ENCODE results near the gene GBX2.

GBX2 gene

DNA sequence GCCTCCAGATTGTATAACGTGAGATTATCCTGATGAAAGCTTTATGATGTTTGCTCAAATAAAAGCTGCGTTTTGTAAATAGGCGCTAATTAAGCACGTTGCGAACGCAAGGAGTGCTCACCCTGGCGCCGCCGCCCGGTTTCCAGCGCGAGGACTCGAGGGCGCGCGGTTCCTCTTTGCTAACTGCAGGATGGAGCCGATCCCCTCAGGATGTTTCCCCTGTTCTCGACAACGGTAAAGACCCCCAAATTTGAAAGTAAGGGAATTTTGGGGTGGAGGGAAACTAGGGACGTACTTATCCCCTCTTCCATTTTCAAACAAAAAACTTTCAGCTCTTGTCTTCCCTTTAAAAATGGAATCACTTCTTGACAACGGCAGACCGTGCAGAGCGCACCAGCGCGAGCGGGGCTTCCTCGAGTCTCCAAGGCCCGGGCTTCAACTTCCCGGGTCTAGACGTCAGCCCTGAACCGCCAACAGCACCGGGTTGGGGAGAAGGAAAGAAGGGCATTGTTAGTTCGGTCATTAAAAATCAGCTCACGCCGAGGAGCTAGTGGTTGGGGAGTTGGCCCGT, 1.1 kb upstream of the GBX2 start:
- no peak for DNase-seq (ENCODE audit: low spot score)

DNA sequence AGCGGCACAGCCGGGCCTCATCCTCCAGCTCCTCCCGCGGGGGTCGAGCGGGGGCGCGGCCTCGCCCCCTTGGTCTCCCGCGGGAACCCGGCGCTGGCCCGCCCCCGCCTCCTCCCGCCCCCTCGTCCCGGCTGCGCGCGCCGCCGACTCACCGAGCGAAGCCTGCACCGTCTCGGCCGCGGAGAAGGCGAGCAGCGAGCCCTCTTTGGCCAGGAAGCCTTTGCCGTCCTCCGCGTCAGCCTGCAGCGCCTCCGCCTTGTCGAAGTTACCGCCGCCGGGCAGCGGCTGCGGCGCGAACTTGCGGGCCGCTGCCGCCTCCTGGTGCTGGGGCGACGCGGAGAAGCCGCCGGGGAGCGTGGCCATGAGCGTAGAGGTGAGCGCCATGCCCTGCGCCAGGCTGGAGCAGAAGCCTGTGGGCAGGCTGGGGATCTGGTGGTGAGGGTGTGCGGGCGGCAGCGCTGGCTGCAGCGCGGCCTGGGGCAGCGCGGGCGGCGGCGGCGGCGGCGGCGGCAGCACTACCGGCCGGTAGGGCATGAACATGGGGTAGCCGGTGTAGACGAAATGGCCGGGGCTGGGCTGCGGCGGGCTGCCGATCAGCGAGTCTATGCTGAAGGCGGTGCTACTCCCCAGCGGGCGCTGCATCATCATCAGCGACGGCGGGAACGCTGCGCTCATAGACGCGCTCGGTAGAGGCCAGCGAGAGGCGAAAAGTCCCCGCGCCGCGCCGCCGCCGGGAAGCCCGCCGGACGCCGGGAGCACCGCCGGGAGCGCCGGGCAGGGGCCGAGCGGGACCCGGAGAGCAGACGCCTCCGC, 683 bp downstream of the GBX2 start:
- FAIRE-seq (no peak), DNase-seq (ENCODE audit: low spot score) (peak; percentile 8)

More for the DNA sequence above, 1.1 kb upstream of the GBX2 start:
- FAIRE-seq: no peak

DNA sequence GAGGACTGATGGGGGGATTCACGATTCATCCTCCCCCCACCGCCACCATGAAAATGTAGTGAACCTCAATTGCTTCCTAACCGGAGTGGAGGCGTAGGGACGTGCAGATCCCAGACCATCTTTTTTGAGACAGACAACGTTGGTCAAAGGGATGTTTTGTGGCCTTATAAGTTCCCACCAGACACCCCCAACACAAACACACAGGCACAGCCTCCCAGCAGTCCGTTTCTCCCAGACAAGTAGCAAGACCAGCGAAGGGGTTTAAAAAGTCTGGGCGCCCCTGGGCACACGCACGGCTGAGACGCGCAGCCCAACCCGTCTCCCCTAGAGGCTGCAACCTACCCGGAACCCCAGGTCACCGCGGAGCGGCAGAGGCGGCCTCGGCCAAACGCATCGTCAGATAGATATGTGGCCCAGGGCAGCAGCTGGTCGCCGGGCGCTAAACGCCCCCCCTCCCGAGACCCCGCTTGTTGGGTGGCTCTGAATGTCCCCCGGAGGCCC, 1.3 kb downstream of the GBX2 start:
- no peak for DNase-seq (ENCODE audit: low spot score)
- FAIRE-seq: no peak

DNA sequence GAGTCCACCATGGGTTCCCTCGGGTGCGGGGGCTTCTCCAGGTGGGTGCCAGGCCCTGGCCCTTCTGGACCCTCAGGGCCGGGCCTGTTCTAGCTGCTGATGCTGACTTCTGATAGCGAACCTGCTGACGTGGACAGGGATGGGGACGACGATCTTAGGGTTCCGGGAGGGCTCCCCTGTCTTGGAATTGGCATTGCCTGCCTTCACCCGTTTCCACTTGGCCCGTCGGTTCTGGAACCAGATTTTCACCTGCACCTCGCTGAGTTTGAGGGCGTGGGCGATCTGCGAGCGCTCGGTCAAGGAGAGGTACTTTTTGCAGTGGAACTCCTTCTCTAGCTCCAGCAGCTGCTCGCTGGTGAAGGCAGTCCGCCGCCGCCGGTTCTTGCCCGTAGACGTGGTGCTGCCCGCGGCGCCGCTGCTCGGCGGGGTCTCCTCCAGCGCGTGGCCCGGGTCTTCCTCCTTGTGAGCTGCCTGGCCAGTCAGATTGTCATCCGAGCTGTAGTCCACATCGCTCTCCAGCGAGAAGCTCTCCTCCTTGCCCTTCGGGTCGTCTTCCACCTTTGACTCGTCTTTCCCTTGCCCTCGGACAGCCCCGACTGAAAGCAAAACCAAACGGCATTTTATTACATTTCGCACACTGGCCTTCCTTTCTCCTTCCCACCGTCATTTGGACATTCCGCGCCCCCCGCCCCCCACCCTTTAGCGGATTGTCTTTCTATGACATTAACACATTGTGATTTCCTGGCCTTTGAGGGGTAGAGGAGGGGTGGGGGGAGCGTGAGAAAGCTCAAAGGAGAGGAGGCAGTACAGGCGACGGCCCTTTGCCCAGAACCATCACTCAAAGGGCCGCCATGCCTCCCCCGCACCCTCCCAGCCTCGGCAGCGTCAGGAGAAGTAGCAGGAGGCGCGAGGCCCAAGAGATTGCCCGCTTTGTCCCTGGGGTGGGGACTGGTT, 2.1 kb downstream of the GBX2 start:
- DNase-seq (ENCODE audit: low spot score) (no peak), FAIRE-seq (no peak)

DNA sequence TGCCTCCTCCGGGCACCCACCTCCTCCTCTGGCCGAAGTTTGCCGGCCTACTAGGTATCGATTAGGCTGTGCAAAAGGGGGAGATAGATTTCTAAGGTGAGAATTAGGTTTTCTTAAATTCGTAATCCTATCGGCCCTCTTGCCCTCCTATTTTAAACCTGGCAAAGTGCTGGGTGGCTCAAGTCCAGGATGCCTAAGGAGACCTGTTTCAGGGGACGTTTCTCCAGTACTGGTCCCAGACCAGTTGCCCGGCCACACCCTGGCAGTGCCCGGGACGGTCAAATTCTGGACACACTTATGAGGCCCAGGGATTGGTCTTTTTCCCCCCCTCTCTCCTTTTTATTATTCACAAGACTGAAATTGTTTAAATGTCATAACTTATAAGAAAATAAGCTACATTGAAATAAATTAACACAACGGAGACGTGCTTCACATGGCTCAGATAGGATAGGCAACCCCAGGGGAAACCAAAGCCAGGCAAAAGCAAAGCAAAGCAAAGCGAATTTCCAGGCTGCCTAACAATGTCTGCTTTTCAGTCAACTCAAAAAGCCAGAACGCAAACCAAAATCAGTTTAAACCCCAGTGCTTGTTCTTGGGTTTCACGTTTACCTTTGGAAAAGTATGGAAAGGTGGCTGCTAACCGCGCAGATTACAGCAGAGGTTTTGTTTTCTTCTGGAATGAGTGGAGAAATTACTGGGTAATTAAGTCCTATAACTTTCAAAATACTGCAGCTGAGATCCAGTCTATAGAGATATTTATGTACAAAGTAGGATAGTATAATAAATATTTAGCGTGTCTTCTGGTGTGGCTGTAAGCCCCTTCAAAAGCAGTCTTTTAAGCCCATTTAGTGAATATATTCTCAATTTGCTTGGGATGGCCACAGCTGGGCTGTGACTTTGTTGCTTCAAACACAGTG, 3.0 kb downstream of the GBX2 start:
- FAIRE-seq (no peak), DNase-seq (ENCODE audit: low spot score) (no peak)

DNA sequence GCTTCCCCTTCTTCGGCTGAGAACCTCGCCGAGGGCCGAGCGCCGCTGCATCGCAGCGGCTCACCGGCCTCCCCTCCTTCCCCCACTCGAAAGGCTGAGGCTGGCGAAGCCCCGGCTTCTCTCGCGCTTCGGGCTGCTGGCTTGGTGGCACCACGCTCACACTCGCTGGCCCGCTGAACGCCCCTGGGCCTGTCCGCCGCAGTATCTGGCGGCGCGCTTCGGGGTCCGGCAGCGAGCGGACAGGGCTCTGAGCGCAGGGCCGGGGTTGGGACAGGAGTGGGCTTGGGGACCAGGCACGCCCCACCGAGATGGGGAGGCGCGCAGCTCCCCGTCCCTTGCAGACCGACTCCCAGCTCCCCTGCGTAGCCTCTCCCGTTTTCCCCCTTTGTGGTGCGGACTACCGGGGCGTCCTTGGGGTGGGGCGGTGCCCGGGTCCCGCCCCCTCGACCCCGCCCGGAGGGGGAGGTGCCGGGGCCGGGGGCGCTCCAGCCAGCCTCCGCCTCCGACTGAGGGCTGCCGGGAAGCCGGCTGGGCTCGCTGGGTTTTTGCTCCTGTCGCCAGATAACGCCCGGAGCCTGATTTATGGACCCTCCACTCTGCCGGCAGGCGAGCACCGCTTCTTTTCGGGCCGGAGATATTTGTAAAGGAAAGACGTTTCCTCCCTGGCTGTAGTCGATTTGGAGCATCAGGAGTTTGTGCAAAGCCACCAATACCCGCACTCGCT, 3.8 kb downstream of the GBX2 start:
- no peak for FAIRE-seq

DNA sequence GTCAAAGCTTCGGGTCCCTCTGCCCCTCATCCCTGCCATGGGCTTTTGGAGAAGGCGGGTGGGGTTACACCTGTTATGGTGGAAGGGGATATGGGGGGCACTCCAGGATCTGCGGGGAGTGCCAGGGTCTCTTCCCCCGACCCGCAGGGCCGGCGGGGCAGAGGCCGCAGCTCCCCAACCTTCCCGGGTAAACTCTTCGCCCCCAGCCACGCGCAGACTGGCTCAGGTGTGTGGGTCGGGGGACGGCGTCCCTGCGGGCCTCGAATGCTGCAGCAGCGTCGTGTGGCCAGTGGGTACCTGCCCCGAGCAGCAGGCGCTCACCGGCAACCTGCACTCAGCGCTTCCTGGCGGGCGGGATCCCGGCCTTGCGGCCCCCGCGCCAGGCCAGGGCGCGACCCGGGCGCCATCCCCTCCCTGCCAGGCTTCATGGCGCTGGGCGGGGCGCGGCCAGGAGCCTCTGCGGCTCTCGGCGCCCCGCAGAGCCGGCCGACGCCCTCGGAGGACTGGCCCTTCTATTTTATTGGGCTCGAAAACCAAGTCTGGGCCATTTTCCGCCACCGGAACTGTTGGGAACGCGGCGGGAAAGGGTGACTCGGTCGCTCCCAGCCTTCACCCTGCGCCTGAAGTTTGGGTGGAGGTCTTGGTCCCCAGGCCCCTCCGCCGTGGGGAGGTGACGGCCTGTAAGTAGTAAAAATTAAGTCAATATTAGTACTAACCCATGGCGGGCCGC, 4.5 kb downstream of the GBX2 start:
- DNase-seq (ENCODE audit: low spot score): no peak
- FAIRE-seq: no peak

More for the DNA sequence above, 3.8 kb downstream of the GBX2 start:
- no peak for DNase-seq (ENCODE audit: low spot score)

DNA sequence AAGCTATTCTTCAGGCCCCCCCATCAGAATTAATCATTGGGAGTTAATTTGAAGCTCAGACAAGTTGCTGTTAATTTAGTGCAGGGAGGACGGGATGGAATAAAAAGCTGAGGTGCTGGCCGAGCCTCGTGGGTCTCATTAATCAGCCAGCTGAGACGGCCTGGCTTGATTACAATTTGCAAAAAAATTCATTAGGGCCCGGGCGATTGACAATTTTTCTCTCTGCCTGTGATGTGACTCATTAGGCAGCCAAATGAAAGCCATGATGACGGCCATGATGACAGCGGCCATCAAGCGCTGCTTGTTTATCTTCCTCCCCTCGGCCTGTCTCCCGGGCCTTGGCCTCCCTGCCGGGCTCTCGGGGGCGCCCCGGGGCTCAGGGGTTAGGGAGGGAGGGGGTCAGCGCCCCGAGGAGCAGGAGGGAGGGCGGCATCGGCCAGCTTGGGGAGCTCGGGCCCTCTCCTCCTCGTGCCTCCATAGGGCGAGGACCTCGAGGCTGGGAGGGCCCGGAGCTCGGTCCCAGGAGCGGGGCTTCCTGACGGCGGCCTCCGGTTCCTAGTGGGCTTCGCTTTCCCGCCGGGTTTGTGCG, 5.2 kb downstream of the GBX2 start:
- DNase-seq (ENCODE audit: low spot score) (no peak), FAIRE-seq (no peak)

DNA sequence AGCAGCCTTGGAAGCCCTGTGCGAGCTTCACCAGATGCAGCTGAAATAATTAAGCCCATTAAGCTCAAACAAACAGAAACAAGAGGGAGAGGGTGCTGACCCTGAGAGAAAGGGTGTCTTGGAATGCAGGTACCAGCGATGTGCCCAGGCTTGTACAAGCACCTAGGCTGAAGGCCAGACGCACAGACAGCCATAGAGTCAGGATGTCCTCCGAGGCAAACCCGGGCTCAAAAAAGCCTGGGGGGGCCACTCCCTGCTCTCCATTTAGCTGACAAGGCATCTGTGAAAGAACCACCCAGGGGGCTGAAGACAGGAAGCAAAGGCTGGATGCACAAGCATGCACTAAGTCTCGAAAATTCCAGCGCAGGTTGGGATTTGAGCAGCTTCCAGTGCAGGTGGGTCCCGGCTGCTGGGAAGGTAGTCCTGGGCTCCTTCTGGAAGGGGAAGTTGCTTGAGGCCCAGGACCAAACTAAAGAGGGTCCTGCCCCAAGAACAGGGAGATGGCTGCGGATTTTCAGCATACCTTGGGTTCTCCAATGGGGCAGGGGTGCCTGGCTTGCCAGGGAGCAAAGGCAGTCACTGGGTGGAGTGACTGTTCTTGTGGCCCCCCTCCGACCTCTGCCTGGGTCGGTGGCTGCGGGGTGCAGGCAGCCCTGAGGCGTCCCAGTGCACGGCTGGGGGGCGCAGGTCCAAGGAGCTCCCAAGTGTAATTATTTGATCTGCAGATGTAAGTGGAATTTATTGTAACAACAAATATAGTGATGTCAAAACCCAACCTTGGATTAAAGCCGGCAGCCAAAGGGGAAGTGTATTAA, 5.9 kb downstream of the GBX2 start:
- no peak for DNase-seq (ENCODE audit: low spot score)
- FAIRE-seq: no peak

DNA sequence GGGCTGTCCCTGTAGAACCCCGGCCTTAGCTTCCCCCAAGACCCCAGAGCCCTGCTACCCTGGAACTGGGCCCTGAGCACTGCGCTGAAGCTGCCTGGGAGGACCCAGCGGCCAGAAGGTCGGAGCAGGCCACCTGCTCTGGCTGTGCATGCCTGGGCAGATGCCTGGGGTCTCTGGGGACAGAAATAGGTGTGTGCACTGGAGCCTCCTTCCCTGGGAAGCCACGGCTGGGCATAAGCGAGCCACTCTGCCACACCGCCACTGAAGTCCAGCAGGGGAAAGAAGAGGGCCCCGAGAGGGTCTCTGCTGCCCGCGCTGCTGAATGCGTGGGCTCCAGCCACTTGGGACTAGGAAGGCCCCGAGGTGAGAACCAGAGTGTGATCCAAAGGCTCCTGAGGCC, 6.7 kb downstream of the GBX2 start:
- no peak for DNase-seq (ENCODE audit: low spot score)
- FAIRE-seq: no peak

DNA sequence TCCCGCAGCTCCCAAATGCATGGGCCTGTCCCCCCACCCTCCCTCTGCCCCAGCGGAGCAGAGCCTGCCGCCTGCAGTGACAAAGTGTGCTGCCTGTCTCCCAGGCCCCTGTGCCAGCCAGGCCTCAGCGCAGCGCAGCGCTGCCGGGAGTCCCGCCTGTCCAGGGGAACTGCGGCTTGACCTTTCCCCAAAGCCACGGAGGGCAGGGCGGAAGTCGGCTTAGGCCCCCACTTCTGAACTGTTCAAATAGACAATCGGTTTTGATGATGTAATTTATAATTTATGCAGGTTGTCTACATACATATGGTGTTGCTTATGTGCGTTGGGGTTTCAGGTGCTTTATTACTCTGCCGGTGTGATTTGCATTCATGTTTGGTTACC, 7.1 kb downstream of the GBX2 start:
- no peak for FAIRE-seq

DNA sequence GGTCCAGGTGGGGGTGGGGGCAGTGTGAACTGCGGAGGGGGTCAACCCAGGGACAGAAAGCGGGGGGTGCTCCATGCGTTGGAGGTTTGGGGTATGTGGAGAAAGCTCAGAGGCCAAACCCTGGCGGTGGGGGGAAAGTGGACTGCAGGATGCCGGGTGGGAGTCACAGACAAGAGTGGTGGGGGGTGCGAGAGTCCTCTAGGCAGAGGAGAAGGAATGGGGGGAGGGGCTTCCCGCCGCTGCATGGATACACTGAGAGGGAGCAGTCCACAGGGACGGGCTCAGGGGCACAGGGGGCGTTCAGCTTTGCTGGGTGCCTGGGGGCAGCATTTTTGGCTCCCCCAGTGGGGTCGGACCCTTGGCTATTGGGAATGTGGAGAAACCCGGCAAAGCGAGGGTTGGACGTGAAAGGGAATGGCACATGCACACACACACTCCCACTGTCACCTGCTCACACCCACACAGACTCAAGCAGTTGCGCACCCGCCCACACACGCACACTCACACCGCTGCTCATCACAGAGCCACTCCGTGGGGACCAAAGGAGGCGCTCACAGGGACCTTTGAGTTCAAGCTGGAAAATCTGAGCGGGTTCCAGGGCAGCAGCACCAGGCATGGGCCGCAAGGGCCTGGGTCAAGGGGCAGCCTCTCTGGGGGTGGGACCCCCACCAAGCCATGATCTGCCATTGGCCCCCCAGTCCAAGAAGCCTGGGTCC, 7.7 kb downstream of the GBX2 start:
- no peak for FAIRE-seq
- no peak for DNase-seq (ENCODE audit: low spot score)

More for the DNA sequence above, 7.1 kb downstream of the GBX2 start:
- DNase-seq (ENCODE audit: low spot score): no peak

DNA sequence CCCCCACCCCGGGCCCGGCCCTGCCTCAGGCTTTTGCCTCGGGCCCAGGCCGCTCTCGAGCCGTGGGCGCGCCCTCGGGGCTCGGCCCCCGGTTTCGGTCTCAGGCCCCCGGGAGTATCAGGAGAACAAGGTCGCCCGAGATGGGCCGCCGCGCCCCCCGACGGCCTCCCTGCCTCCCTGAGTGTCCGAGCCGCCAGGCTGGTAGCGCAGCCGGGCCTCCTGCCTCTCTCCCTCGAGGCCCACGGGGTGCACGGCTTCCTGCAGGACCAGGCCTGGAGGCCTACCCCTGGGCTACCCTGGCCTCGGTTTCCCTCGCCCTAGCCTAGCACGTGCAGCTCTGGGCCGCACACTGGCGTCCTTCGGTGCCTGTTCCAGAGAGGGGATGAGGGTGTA, 8.4 kb downstream of the GBX2 start:
- DNase-seq (ENCODE audit: low spot score) (no peak), FAIRE-seq (no peak)

DNA sequence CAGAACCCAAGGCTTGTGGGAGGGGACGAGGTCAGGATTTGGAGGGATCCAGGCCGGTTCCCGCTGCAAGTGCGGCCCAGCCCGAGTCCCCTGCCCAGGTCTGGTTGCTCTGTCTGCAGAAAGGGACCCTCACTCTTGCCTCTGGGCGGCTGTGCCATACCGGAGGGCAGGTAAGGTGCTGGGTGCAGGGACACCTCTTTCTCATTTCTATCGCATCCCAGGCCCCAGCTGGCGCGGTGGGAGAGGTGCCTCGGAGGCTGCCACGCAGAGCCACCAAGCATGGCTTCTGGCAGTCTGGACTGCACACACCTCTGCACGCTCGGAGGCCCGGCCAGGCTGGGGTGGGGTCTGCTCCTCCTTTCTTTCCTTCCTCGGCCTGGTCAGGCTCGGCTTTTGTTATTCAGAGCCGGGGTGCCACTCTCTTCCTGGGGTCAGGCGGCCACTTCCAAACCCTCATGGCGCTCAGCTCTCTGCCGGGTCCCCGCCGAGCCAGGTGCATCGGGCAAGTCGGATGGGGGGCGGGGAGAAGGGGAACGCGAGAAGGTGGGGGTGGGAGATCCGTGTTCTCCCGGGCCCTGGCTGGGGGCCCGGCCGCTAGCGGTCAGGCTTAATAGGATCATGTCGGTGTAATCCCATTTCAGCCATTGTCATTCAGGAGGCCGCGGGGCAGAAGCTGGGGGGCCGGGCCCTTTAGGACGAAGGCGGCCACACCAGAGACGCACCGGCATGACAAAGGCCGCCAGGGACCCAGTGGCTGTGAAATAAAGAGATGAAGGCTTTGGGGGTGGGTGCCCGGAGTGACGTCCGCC, 9.0 kb downstream of the GBX2 start:
- no peak for FAIRE-seq
- no peak for DNase-seq (ENCODE audit: low spot score)

DNA sequence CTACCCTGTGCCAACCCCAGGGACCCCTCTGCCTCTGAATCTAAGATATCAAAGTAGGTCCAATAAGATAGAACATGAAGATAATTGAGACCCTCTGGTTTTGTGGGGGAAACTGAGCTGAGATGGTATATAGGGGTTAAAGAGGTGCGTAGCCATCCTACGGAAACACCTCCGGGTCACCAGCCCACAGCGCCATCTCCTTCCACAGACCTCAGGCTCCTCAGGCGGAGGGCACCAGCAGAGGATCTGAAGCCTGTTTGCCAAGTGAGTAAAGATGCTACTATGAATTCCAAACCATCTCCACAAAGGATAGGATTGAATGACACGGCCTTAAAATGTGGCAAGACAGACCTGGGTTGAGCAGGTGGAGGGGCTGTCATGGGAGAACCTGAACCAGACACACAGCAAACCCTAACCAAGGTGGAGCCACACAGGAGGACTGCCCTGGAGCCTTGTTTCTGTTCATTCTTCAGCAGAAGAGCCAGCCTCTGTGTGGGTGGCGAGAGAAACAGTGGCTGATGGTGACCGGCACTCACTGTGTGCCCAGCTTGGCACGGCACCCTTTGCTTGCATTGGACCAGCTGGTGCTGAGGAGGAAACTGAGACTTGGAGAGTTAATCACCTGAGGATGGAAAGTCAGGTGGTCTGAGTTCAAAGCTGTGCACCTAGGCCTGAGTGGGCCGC, 10.2 kb downstream of the GBX2 start:
- no peak for FAIRE-seq

DNA sequence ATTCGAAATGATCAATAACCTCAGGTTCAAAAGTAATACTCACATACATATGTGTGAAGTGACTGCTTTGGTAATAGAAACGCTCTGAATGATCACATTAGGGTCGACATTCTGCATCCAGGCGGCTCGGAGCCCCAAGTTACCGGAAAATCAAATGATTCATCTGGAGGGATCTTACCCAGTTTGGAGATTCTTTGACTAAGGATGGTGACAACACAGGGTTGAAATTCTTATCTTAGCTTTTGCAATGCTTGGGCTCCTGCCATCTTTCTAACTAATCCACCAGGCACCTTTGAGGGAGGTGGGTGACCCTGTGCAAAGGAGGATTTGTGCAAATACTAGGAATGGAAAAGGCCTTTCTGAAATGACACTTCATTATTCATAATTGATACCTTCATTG, 10.8 kb downstream of the GBX2 start:
- DNase-seq (ENCODE audit: low spot score) (no peak), FAIRE-seq (no peak)

More for the DNA sequence above, 10.2 kb downstream of the GBX2 start:
- DNase-seq (ENCODE audit: low spot score): no peak
